HS-27A (cell line): ENCODE measurements around the gene IGF1R.

Source experiments
- DNase-seq: peaks from one replicate; pipeline ENCODE4 v3.0.0-alpha.2; 2012; ENCODE audit warnings: low read depth, missing footprints

The IGF1R gene

GRCh38 chr15:98946301-98947255 lies 298.2 kb downstream of the IGF1R start:
- no peak for DNase-seq

DNA sequence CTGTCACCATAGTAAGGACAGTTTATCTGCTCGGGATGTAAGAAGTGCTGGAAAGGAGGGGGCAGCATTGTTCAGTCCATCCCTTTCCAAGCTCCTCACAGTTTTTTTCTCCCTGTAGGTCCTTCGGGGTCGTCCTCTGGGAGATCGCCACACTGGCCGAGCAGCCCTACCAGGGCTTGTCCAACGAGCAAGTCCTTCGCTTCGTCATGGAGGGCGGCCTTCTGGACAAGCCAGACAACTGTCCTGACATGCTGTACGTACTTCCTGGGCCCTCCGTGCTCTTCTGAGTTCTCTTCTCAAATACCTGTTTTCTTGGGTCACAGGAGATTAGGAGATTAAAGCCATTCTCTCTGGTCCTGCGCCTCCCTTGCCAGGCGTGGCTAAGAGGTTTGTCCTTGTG lies 300.1 kb downstream of the IGF1R start:
- DNase-seq, result no peak

DNA sequence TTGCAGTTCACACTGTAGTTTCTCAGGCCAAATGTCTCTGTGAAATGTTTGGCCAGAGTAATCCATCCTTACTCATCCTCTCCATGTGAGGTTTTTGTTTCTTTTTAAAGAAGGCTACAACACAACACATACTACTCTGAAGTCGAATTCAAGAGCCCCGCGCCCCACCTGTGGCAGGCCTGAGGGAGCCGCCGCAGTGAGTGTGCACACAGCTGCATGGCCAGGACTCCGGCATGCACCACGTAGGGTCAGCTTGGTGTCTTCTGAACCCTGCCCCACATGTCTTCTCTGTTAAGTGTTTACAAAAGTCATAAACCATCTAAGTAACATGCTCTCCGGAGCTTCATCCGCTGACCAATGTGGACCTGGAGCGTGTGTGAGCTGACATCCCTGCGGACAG lies 300.6 kb downstream of the IGF1R start:
- no peak for DNase-seq

DNA sequence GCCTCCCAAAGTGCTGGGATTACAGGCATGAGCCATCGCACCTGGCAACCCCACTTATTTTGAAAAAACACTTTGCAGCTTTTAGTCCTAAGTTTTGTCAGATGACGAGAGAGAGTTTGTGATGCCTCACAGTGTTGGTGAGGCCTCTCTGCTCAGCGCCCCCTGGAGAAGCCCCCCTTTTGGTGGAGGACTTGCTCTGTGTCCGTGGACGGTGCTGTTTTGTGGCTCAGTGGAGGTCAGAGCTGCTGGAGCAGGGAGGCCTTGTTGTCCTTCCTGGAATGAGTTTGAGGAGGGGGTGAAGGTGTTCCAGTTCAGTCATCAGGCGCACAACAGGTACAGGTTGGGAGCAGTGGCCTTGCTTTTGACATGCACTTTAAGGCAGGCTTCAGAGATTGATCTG lies 301.3 kb downstream of the IGF1R start:
- no peak for DNase-seq

GRCh38 chr15:98950248-98950647 lies 301.9 kb downstream of the IGF1R start:
- DNase-seq, result no peak

- DNase-seq, result no peak
Measured at GRCh38 chr15:98951004-98951403, 302.7 kb downstream of the IGF1R start.

DNA sequence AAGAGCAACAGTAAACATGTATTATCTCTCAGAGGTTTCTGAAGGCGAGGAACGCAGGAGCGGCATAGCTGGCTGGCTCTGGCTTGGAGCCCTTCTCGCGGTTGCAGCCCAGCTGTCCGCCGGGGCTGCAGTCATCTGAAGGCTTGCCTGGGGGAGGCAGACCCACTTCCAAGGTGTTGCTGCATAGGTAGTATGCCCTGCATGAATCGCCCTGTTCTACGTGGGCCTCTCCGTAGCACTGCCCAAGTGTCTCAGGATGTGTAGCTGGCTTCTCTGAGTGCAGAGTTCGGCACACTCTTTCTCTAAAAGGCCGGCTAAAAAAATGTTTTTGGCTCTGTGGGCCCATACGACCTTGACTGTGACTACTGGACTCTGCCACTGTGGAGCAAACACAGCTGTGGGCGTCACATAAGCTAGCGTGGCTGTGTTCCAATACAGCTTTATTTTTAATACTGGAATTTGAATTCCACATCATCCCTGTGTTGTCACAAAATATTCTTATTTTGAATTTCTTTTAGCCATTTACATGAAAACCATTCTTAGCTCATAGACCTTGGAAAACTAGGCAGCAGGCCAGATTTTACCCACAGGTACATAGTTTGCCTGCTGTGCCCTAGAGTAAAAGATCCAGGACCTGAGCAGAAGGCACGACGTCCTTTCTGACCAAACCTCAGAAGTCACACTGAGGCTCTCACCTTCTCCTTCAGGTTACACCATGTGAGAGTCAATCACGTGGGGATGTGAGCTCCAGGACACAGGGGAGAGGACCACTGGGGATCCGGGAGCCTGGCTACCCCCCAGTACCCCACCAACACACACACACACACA lies 303.4 kb downstream of the IGF1R start:
- no peak for DNase-seq

DNA sequence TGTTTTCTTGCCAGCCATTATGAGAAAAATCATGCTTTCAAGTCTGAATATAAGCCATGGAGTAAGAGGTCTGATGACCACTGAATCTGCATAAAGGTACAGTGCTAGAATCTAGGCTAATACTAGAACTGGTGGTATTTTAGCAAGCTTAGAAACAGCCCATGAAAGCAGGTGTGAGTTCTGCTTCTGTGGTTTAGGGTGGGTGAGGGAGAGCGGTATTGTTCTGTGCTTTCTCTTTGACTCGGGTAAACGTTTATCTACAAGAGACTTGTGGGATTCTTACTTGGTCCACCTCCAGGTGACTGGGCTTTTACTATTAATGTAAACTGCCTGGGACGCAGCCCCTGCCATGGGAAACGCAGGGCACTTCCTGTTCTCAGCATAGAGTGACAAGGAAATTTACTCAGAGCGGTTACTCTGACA lies 304.1 kb downstream of the IGF1R start:
- no peak for DNase-seq

DNA sequence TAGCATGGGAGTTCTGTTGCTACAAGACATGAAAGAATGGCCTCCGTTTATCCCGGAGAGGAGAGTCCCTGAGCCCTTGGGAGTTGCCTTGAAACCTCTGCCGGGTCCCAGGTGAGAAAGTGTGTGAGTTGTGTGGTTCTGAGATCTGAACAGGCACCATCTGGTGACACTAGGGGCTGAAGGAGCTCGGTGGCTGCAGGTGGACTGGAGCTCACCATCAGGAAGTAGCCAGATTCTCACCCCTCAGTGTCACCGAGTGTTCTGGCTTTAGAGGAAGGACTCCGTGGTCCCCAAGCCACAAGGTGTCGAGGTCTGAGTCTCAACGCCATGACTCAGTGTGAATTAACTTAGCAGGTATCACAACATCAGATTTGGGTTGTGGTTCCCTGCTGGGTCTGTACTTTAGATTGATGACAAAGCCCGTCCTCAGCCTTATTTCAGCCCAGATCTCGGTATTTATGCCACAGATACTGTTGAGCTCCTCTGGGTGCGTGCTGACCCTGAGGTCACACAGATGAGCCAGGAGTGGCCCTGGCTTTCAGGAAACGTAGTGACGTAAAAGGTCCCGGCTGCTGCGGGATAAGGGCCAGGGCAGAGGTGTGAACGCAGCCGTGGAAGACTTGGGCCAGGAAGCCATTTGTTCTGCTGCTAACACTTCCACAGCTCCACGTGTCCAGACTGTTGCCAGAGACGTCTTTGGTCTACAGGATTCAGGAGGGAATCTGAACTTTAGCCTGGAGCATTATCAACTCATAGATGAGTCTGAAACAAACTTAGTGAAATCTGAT lies 304.9 kb downstream of the IGF1R start:
- DNase-seq, result no peak

DNA sequence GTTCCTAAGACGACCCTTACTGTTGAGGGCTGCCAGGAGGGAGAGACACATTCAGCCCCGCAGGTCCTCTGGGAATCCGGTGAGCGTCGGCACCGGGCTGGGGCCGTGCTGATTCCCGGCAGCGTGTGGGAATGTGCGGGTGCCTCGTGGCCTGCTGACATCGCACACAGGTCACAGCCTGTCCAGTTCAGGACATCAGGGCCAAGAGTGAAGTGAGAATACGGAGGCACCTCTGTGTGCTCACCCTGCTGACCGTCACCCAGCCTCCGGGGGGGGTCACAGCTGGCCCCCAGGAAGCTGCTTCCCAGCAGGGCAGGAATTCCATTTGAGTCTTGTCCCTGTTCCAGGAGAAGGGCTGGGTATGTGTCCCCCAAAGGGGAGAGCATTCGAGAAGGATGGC lies 305.6 kb downstream of the IGF1R start:
- no peak for DNase-seq

DNA sequence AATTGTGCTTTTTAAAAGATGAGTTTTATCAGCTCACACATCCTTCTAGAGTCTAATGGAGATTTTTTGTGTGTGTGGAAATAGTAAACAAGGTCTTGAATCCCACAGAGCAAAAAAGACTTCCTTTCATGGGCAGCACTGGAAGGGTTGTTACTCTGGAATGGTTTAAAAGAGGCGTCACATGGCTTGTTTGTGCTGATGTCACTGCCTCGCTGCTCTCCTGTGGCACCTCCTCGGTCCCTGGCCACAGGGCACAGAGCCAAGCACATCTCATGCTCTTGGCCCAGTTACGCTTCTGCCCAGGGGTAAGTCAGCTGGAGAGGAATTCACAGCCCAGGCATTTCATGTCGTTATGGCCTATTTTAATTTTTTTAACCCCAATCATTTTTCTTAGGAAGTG lies 306.1 kb downstream of the IGF1R start:
- DNase-seq, result peak; percentile 12

DNA sequence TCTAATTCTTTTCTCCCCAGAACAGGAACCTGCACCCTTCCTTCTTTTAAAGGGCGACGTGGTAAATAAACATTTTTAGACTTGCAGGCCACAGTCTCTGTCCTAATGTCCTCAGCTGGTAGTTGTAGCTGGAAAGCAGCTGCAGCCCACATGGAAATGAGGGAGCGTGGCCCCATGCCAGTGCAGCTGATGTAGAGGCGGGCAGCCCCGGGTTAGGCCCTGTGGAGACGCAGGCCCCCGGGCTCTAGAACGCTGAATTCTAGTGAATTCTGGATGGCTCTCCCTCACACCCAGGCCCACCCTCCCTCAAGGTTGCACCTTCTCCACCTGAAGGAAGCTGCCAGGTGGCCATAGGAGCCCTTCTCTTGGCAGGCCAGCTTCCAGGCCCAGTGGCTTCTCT lies 307.0 kb downstream of the IGF1R start:
- DNase-seq, result no peak

DNA sequence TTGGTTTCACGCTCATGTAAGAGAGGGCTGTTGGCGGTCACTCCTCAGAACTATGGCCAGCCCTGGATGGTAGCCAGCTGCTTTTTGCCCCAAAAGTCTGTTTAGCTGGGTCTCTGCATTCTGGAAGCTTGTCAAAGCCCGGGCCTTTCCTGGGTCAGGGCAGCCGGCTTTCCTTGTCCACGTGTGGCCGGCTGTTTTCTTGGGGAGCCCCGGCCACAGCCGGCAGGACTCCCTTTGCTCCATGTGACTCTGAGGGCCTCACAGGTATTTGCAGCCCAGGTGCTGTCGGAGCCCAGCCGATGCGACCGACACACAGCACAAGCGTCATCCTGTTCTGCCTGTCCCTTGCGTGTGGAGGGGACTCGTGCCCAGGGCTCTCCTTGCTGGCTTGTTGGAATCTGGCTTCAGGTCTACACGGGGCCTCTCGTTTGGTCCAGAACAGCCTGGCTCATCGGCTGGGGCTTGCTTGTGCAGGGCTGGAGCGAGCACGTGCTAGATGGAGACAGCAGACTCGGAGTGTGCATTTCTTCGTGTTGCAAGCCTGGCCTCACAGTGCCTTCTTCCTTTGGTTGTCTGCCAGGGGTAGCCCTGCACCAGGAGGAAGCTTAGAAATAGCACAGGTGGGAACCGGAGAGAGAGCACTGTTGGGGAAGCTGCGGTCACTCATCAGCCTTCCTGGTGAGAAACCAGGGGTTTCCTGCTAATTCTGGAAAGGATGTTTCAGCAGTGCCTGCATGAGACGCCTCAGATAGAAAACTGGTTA lies 307.8 kb downstream of the IGF1R start:
- DNase-seq, result no peak

- no peak for DNase-seq
Measured at GRCh38 chr15:98956796-98957553, 308.6 kb downstream of the IGF1R start.

GRCh38 chr15:98957655-98958054 lies 309.3 kb downstream of the IGF1R start:
- DNase-seq, result no peak

- no peak for DNase-seq
Measured at GRCh38 chr15:98958076-98958475, 309.7 kb downstream of the IGF1R start.

DNA sequence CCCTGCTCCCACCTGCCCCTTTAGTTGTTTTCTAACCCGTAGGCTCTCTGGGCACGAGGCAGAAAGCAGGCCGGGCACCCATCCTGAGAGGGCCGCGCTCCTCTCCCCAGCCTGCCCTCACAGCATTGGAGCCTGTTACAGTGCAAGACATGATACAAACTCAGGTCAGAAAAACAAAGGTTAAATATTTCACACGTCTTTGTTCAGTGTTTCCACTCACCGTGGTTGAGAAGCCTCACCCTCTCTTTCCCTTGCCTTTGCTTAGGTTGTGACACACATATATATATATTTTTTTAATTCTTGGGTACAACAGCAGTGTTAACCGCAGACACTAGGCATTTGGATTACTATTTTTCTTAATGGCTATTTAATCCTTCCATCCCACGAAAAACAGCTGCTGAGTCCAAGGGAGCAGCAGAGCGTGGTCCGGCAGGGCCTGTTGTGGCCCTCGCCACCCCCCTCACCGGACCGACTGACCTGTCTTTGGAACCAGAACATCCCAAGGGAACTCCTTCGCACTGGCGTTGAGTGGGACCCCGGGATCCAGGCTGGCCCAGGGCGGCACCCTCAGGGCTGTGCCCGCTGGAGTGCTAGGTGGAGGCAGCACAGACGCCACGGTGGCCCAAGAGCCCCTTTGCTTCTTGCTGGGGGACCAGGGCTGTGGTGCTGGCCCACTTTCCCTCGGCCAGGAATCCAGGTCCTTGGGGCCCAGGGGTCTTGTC lies 310.7 kb downstream of the IGF1R start:
- DNase-seq, result no peak

DNA sequence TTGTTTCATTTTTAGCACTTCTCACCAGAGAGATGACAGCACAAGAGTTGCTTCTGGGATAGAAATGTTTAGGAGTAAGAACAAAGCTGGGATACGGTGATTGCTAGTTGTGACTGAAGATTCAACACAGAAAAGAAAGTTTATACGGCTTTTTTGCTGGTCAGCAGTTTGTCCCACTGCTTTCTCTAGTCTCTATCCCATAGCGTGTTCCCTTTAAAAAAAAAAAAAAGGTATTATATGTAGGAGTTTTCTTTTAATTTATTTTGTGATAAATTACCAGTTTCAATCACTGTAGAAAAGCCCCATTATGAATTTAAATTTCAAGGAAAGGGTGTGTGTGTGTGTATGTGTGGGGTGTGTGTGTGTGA lies 311.3 kb downstream of the IGF1R start:
- no peak for DNase-seq

GRCh38 chr15:98960555-98961050 lies 312.3 kb downstream of the IGF1R start:
- no peak for DNase-seq

- no peak for DNase-seq
Measured at GRCh38 chr15:98963444-98963843, 315.1 kb downstream of the IGF1R start.
